ENCODE measurements around the gene OSBPL5. TPM values are rescaled to one million over a fixed set of nuclear protein-coding genes. Genes with fewer than 3 reads are reported as not detected.

Gene OSBPL5
- polyA plus RNA-seq, 3 donors: 3.1 to 30.3 (median 6.8) TPM

DNA sequence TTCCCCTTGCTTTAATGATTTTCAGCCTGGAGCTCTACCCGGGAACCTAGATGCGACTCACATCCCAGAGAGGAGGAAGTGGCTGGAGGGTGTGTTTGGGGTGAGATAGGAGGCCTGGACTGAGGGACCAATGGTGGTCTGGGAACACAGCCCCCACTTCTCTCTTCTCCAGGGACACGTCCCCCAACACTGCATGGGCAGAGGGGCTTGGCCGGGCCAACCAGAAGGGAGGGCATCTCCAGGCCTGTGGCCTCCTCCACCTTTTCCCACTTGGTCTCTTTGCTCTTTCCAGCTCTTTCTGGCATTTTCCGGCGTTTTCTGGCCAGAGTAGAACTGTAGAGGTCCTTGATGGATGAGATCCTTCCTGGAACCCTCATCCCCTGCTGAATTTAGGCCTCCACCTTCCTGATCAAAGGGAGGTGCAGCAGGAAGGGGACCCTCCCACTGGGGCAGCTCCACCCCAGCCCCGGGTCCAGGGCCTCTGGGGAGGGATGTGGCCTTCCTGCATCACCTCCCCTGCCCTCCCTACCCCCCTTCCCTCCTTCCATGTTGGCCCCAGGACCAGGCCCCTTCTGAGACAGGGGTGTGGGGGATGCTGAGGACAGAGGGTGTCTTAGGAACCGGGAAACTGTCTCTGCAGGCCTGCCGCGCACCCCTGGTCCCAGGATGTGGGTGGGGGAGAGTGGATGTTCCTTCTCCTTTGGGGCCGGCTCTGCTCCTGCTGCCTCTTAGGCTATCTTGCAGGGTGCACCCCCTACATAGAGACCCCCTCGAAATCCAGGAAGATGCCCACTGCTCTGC, 29.1 kb upstream of the OSBPL5 start:
- peaks cover 0 to 13% (median 6%) of the 10 kb centered on the region in 7 donors for H3K9me3 Mint-ChIP-seq
- no peaks in the 10 kb centered on the region for H3K36me3 Mint-ChIP-seq
- TF ChIP-seq, protein P1, sequence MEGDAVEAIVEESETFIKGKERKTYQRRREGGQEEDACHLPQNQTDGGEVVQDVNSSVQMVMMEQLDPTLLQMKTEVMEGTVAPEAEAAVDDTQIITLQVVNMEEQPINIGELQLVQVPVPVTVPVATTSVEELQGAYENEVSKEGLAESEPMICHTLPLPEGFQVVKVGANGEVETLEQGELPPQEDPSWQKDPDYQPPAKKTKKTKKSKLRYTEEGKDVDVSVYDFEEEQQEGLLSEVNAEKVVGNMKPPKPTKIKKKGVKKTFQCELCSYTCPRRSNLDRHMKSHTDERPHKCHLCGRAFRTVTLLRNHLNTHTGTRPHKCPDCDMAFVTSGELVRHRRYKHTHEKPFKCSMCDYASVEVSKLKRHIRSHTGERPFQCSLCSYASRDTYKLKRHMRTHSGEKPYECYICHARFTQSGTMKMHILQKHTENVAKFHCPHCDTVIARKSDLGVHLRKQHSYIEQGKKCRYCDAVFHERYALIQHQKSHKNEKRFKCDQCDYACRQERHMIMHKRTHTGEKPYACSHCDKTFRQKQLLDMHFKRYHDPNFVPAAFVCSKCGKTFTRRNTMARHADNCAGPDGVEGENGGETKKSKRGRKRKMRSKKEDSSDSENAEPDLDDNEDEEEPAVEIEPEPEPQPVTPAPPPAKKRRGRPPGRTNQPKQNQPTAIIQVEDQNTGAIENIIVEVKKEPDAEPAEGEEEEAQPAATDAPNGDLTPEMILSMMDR (IDR thresholded peaks at IDR 0.05): no peak
- intact Hi-C loops (cut with micrococcal nuclease): no loop called here
- Histone ChIP-seq H4K20me1 (ENCODE audit: insufficient read depth, low read length) (no peaks in the 10 kb centered on the region), H3K9me3 (replicated peaks in 1 of 2; ENCODE audit: control insufficient read depth in 1 of 2, insufficient read depth in 1 of 2, low read length in 2 of 2) (no peaks in the 10 kb centered on the region), H3K9ac (ENCODE audit: insufficient read depth, low read length, poor library complexity, severe bottlenecking) (no peak overlapping the region), H3K4me1 (ENCODE audit: control insufficient read depth in 1 of 2, insufficient read depth in 2 of 2, low read length in 2 of 2) (peaks cover 3 to 7% of the 10 kb centered on the region in 2 donors), H3K79me2 (ENCODE audit: insufficient read depth, low read length) (no peaks in the 10 kb centered on the region), H3K4me3 (replicated peaks in 1 of 3; ENCODE audit: low read depth in 2 of 3, low read length in 3 of 3) (no peak overlapping the region), H3K27me3 (ENCODE audit: control insufficient read depth in 2 of 2, insufficient read depth in 2 of 2, low read length in 2 of 2) (no peaks in the 10 kb centered on the region), H3K27ac (ENCODE audit: low read depth in 1 of 2, low read length in 2 of 2) (no peak overlapping the region), H2AFZ (ENCODE audit: insufficient read depth, low read depth, low read length, poor library complexity, severe bottlenecking) (no peak overlapping the region), H3K36me3 (replicated peaks in 1 of 2; ENCODE audit: control insufficient read depth in 1 of 2, insufficient read depth in 2 of 2, low read length in 2 of 2) (no peaks in the 10 kb centered on the region), H3K4me2 (replicated peaks; ENCODE audit: extremely low read depth, low read length, poor library complexity, severe bottlenecking) (no peak overlapping the region)
- H3K27me3 Mint-ChIP-seq (ENCODE audit: low read depth in 3 of 3): peaks cover 0 to 25% (median 4%) of the 10 kb centered on the region in 3 donors
- no peak overlapping the region for H3K4me3 Mint-ChIP-seq
- no peak for DNase-seq
- no peak overlapping the region for H3K27ac Mint-ChIP-seq
- WGBS (ENCODE audit: insufficient coverage): no CpG with 5 or more reads among the region's 12 CpGs
- peaks cover 4% of the 10 kb centered on the region for H3K4me1 Mint-ChIP-seq

DNA sequence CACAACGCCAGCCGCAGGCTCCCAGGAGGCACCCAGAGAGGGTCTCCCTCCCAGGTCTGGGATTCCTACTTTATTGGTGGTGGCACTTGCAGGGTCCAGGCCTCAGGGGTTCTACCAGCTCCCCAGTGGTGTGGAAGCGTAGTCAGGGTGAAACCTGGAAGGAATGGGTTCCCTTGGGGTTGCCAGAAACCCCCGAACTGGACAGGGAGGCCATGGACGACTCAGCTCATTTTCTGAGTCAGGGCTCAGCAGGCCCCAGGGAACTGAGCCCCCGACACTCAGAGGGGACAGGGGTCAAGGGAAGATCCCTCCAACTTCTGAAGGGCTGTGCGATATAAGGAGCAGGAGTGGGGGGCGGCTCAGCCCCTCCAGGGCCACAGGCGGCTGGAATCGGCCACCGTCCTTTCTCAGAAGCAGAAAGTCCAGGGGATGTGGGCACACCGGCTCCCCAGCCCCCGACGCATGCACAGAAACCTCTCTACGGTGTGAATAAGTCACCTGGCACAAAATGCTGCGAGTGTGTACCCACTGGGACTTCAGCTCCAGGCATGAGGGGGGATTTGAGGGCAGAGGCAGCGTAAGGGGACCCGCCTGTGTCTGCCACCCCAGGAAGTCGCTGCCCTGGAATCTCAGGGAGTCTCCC, 28.4 kb upstream of the OSBPL5 start:
- WGBS (ENCODE audit: insufficient coverage): 83% methylated on average over 14 of the region's 19 CpGs
- no peak overlapping the region for H3K4me3 ChIP-seq (replicated peaks in 1 of 3; ENCODE audit: low read depth in 2 of 3, low read length in 3 of 3)
- TF ChIP-seq, protein P1 (IDR thresholded peaks at IDR 0.05): no peak
- Mint-ChIP-seq H3K4me3 (no peak overlapping the region), H3K27ac (no peak overlapping the region), H3K27me3 (ENCODE audit: low read depth in 3 of 3) (peaks cover 0 to 25% (median 4%) of the 10 kb centered on the region in 3 donors), H3K4me1 (peaks cover 4% of the 10 kb centered on the region), H3K36me3 (no peaks in the 10 kb centered on the region), H3K9me3 (peaks cover 0 to 13% (median 6%) of the 10 kb centered on the region in 7 donors)
- H3K4me2 ChIP-seq (replicated peaks; ENCODE audit: extremely low read depth, low read length, poor library complexity, severe bottlenecking): no peak overlapping the region
- intact Hi-C loops (cut with micrococcal nuclease): no loop called here
- H3K27ac ChIP-seq (ENCODE audit: low read depth in 1 of 2, low read length in 2 of 2): no peak overlapping the region
- H4K20me1 ChIP-seq (ENCODE audit: insufficient read depth, low read length): no peaks in the 10 kb centered on the region
- H3K36me3 ChIP-seq (replicated peaks in 1 of 2; ENCODE audit: control insufficient read depth in 1 of 2, insufficient read depth in 2 of 2, low read length in 2 of 2): no peaks in the 10 kb centered on the region
- no peaks in the 10 kb centered on the region for H3K27me3 ChIP-seq (ENCODE audit: control insufficient read depth in 2 of 2, insufficient read depth in 2 of 2, low read length in 2 of 2)
- H3K9ac ChIP-seq (ENCODE audit: insufficient read depth, low read length, poor library complexity, severe bottlenecking): no peak overlapping the region
- no peak for DNase-seq
- H3K4me1 ChIP-seq (ENCODE audit: control insufficient read depth in 1 of 2, insufficient read depth in 2 of 2, low read length in 2 of 2): peaks cover 3 to 7% of the 10 kb centered on the region in 2 donors
- no peaks in the 10 kb centered on the region for H3K79me2 ChIP-seq (ENCODE audit: insufficient read depth, low read length)
- no peaks in the 10 kb centered on the region for H3K9me3 ChIP-seq (replicated peaks in 1 of 2; ENCODE audit: control insufficient read depth in 1 of 2, insufficient read depth in 1 of 2, low read length in 2 of 2)
- H2AFZ ChIP-seq (ENCODE audit: insufficient read depth, low read depth, low read length, poor library complexity, severe bottlenecking): no peak overlapping the region
